HepG2 (cell line): ENCODE results near the gene GPR173. TPM values are rescaled to one million over a fixed set of nuclear protein-coding genes. Genes with fewer than 3 reads are reported as not detected.

ENCODE experiments used
- CAMTA2 ChIP-seq: sonication (generic); formaldehyde crosslinking; IDR thresholded peaks from 2 replicates; pipeline ENCODE4 v1.4.0; 2020; ENCODE audit warnings: mild to moderate bottlenecking, missing genetic modification reagents, borderline replicate concordance
- DNMT1 ChIP-seq: sonication (generic); formaldehyde crosslinking; IDR thresholded peaks from 2 replicates; pipeline ENCODE4 v1.5.1; 2020; ENCODE audit warnings: mild to moderate bottlenecking, missing genetic modification reagents
- E2F1 ChIP-seq: sonication (generic); formaldehyde crosslinking; IDR thresholded peaks from 2 replicates; pipeline ENCODE4 v1.5.0; 2020; ENCODE audit warnings: missing genetic modification reagents
- FOXO1 ChIP-seq: sonication (generic); formaldehyde crosslinking; IDR thresholded peaks from 2 replicates; pipeline ENCODE4 v1.4.0; 2020; ENCODE audit warnings: missing genetic modification reagents
- GRHL1 ChIP-seq: sonication (generic); formaldehyde crosslinking; conservative IDR thresholded peaks from 2 replicates; pipeline ENCODE4 v1.8.0; 2022; ENCODE audit warnings: missing genetic modification reagents
- MAFG ChIP-seq: sonication (generic); formaldehyde crosslinking; IDR thresholded peaks from 2 replicates; pipeline ENCODE4 v1.5.1; 2020; ENCODE audit warnings: mild to moderate bottlenecking, missing genetic modification reagents
- MED1 ChIP-seq: sonication (generic); formaldehyde crosslinking; IDR thresholded peaks from 2 replicates; pipeline ENCODE4 v1.4.0; 2020; ENCODE audit warnings: missing genetic modification reagents
- PTBP1 ChIP-seq: fragments of 200-400 bp; formaldehyde crosslinking; IDR thresholded peaks from 2 replicates; pipeline ENCODE4 v1.6.1; 2018; ENCODE audit warnings: low read length, low read depth; ENCODE audit not compliant: poor library complexity, severe bottlenecking
- RBM39 ChIP-seq: fragments of 200-400 bp; formaldehyde crosslinking; IDR thresholded peaks from one replicate; pipeline ENCODE4 v1.6.1; 2018; ENCODE audit warnings: antibody characterized with exemption, mild to moderate bottlenecking, low read depth, low read length; ENCODE audit not compliant: poor library complexity, severe bottlenecking
- SMARCE1 ChIP-seq: fragments of 450-650 bp; IDR thresholded peaks from 2 replicates; pipeline ENCODE4 v1.6.1; 2017; ENCODE audit warnings: borderline replicate concordance
- STAT5B ChIP-seq: sonication (generic); formaldehyde crosslinking; IDR thresholded peaks from 2 replicates; pipeline ENCODE4 v1.4.0; 2020; ENCODE audit warnings: missing genetic modification reagents
- TAF1 ChIP-seq: sonication (generic); formaldehyde crosslinking; IDR thresholded peaks from 2 replicates; pipeline ENCODE4 v1.4.0; 2020; ENCODE audit warnings: missing genetic modification reagents
- TAF15 ChIP-seq: fragments of 200-400 bp; formaldehyde crosslinking; IDR thresholded peaks from one replicate; pipeline ENCODE4 v1.6.1; 2018; ENCODE audit warnings: mild to moderate bottlenecking, low read depth, low read length; ENCODE audit not compliant: poor library complexity, severe bottlenecking
- YY1 ChIP-seq: IDR thresholded peaks from 2 replicates; pipeline ENCODE4 v1.6.1; 2011; ENCODE audit warnings: low read length, low read depth, moderate library complexity, mild to moderate bottlenecking; ENCODE audit not compliant: insufficient read depth, insufficient replicate concordance
- ZC3H4 ChIP-seq: sonication (generic); formaldehyde crosslinking; IDR thresholded peaks from 2 replicates; pipeline ENCODE4 v1.4.0; 2020; ENCODE audit warnings: missing genetic modification reagents, borderline replicate concordance
- ZFP41 ChIP-seq: sonication (generic); formaldehyde crosslinking; IDR thresholded peaks from 2 replicates; pipeline ENCODE4 v1.4.0; 2020; ENCODE audit warnings: mild to moderate bottlenecking, missing genetic modification reagents, borderline replicate concordance
- ZFY ChIP-seq: sonication (generic); formaldehyde crosslinking; IDR thresholded peaks from 2 replicates; pipeline ENCODE4 v1.4.0; 2020; ENCODE audit warnings: missing genetic modification reagents
- ZFYVE20 ChIP-seq: sonication (generic); formaldehyde crosslinking; IDR thresholded peaks from 2 replicates; pipeline ENCODE4 v1.8.0; 2023; ENCODE audit warnings: low read depth, mild to moderate bottlenecking, moderate library complexity, missing genetic modification reagents, borderline replicate concordance
- ZHX1 ChIP-seq: sonication (generic); formaldehyde crosslinking; IDR thresholded peaks from 2 replicates; pipeline ENCODE4 v1.8.1; 2022; ENCODE audit warnings: low read depth, mild to moderate bottlenecking, missing genetic modification reagents
- ZNF274 ChIP-seq: sonication (generic); formaldehyde crosslinking; IDR thresholded peaks from 2 replicates; pipeline ENCODE4 v1.5.1; 2020; ENCODE audit warnings: mild to moderate bottlenecking, missing genetic modification reagents
- ZNF350 ChIP-seq: sonication (generic); formaldehyde crosslinking; IDR thresholded peaks from 2 replicates; pipeline ENCODE4 v1.4.0; 2020; ENCODE audit warnings: mild to moderate bottlenecking, low read depth, missing genetic modification reagents, borderline replicate concordance
- ZNF552 ChIP-seq: sonication (generic); formaldehyde crosslinking; IDR thresholded peaks from 2 replicates; pipeline ENCODE4 v1.9.0; 2022; ENCODE audit warnings: missing genetic modification reagents, mild to moderate bottlenecking, borderline replicate concordance
- ZNF580 ChIP-seq: IDR thresholded peaks from 2 replicates; pipeline ENCODE4 v1.6.1; 2016; ENCODE audit warnings: low read depth, borderline replicate concordance
- ZNF761 ChIP-seq: sonication (generic); formaldehyde crosslinking; conservative IDR thresholded peaks from 2 replicates; pipeline ENCODE4 v1.4.0; 2020; ENCODE audit warnings: mild to moderate bottlenecking, missing genetic modification reagents
- polyA plus RNA-seq, 8 experiments: library from polyadenylated mRNA; depleted of rRNA in 3 of 8; stranded (reverse) in 7 of 8; unstranded in 1 of 8; fragments of >200 nt; fragmentation: Illumina TruSeq in 4 of 8; extraction: Trizol in 4 of 8; gene quantifications; 2 replicates each; pipeline versions ENCODE4 v1.2.1 to v1.2.3, GENCODE V29; 2011 to 2016; ENCODE audit warnings: low read depth in 4 of 8, missing spikeins in 1 of 8, mixed read lengths in 1 of 8; ENCODE audit not compliant: insufficient read depth in 1 of 8
- total RNA-seq, 5 experiments: library from RNA; depleted of rRNA; stranded (reverse); fragments of >200 nt; fragmentation: Illumina TruSeq; extraction: Trizol; gene quantifications; 2 replicates each; pipeline ENCODE4 v1.2.3, GENCODE V29; 2016; ENCODE audit warnings: low read depth in 1 of 5

The GPR173 gene
- total and polyA plus RNA-seq, 2 of the 13 experiments (the other 11 are each of a cell fraction or from before 2014, with no cell fraction given) = 0.04 TPM; not detected in 1

GRCh38 chrX:53093748-53094581 lies 45.4 kb downstream of the GPR173 start, which contains the start of gene KANTR (continued):
- TF ChIP-seq ZC3H4 (CRISPR knock-in tag) (no peak), ZFYVE20 (no peak), CAMTA2 (CRISPR knock-in tag) (no peak), ZNF580 (CRISPR knock-in tag) (no peak), FOXO1 (CRISPR knock-in tag) (no peak), ZNF761 (no peak), RBM39 (no peak), ZFY (CRISPR knock-in tag) (peak; percentile 83), STAT5B (CRISPR knock-in tag) (no peak), ZHX1 (no peak), MAFG (CRISPR knock-in tag) (no peak), MED1 (CRISPR knock-in tag) (no peak), E2F1 (CRISPR knock-in tag) (0 out of 2 replicates have a peak, but pooled peaks have one; percentile 26), YY1 (no peak), ZFP41 (CRISPR knock-in tag) (no peak), SMARCE1 (no peak), GRHL1 (CRISPR knock-in tag) (no peak), TAF15 (no peak), DNMT1 (CRISPR knock-in tag) (no peak), ZNF552 (CRISPR knock-in tag) (no peak), ZNF350 (CRISPR knock-in tag) (no peak; the same call in 1 of the 2 replicates), ZNF274 (no peak), PTBP1 (no peak), TAF1 (CRISPR knock-in tag) (peak; percentile 43; the same call in 1 of the 2 replicates)
